ENCODE data around the gene WASF3. TPM values are rescaled to one million over a fixed set of nuclear protein-coding genes. Genes with fewer than 3 reads are reported as not detected.

WASF3 gene
- total RNA-seq, 3 donors from 2014 or later (not counting 1 experiment from before 2014, with no cell fraction given), result 0.61 TPM; not detected in 2

DNA sequence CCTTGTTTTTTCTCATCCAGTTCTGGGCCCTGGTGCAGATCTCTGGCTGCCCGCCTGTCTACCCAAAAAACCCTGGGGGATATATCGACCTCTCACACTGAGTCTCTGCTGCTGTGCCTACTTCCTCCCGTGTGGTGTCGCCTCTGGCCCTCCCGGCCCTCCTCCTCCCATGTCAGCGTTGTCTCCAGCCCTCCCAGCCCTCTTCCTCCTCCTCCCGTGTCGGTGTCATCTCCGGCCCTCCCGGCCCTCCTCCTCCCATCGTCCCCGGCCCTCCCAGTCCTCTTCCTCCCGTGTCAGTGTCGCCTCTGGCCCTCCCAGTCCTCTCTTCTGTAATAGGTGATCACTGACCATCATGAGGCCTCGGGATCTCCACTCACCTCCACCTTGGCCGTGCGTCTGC is 121.3 kb downstream of the WASF3 start:
- H3K9me3 Mint-ChIP-seq, result no peaks in the 10 kb centered on the region
- H3K4me1 ChIP-seq (ENCODE audit: control insufficient read depth, insufficient read depth, low read length), result no peaks in the 10 kb centered on the region
- H3K27me3 Mint-ChIP-seq (ENCODE audit: low read depth in 2 of 2), result peaks cover 8 to 12% of the 10 kb centered on the region in 2 donors
- no peaks in the 10 kb centered on the region for H3K27me3 ChIP-seq (ENCODE audit: control insufficient read depth, insufficient read depth, low read length)
- ATAC-seq (no peak), DNase-seq (no peak)
- H3K9me3 ChIP-seq (ENCODE audit: control insufficient read depth, insufficient read depth, low read length), result no peaks in the 10 kb centered on the region
- H3K36me3 ChIP-seq (ENCODE audit: control insufficient read depth, insufficient read depth, low read length), result no peaks in the 10 kb centered on the region
- no peak overlapping the region for H3K4me3 ChIP-seq (ENCODE audit: low read length)
- H3K4me1 Mint-ChIP-seq, result no peaks in the 10 kb centered on the region
- H3K27ac ChIP-seq (ENCODE audit: low read length), result no peak overlapping the region
- no peak overlapping the region for H3K4me3 Mint-ChIP-seq
- TF ChIP-seq, protein P1, sequence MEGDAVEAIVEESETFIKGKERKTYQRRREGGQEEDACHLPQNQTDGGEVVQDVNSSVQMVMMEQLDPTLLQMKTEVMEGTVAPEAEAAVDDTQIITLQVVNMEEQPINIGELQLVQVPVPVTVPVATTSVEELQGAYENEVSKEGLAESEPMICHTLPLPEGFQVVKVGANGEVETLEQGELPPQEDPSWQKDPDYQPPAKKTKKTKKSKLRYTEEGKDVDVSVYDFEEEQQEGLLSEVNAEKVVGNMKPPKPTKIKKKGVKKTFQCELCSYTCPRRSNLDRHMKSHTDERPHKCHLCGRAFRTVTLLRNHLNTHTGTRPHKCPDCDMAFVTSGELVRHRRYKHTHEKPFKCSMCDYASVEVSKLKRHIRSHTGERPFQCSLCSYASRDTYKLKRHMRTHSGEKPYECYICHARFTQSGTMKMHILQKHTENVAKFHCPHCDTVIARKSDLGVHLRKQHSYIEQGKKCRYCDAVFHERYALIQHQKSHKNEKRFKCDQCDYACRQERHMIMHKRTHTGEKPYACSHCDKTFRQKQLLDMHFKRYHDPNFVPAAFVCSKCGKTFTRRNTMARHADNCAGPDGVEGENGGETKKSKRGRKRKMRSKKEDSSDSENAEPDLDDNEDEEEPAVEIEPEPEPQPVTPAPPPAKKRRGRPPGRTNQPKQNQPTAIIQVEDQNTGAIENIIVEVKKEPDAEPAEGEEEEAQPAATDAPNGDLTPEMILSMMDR (IDR thresholded peaks at IDR 0.05), result no peak
- H3K27ac Mint-ChIP-seq, result no peak overlapping the region
- intact Hi-C loops (cut with micrococcal nuclease), result no loop called here
- 87% methylated on average over 17 of the region's 17 CpGs for whole genome bisulfite sequencing (ENCODE audit: insufficient coverage)
- H3K36me3 Mint-ChIP-seq, result no peaks in the 10 kb centered on the region

DNA sequence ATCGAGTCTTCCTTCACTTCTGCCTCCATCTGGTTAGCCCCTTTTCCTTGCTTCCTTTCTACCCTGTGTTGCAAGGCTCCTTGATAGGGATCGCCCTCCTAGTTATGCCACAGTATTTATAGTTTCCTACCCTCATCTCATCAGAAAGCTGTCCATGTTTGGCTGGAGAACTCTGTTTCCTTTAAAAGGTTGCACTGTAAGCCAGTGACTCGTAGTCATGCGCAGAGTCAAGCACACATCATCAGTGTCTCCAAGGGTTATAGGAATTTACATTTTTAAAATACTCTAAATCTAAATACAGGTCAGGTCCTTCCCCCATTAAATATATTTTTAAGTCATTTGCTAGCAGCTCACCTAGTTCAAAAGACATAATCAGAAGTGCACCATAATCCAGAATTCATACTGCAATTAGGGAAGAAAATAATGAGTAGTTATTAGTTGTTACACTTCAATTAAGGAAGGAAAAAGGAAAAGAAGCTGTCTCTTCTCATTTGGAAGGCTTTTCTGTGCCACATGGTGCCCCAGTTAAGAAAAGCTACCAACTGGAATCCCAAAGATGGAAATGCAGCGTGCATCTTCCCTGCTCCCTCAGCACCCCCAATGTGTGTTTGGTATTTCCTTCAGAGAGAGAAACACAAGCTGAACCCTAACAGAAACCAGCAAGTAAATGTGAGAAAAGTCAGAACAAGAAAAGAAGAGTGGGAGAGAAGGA is 122.1 kb downstream of the WASF3 start:
- Mint-ChIP-seq H3K27me3 (ENCODE audit: low read depth in 2 of 2) (peaks cover 8 to 12% of the 10 kb centered on the region in 2 donors), H3K4me1 (no peaks in the 10 kb centered on the region), H3K4me3 (no peak overlapping the region), H3K27ac (no peak overlapping the region), H3K9me3 (no peaks in the 10 kb centered on the region), H3K36me3 (no peaks in the 10 kb centered on the region)
- Histone ChIP-seq H3K27ac (ENCODE audit: low read length) (no peak overlapping the region), H3K36me3 (ENCODE audit: control insufficient read depth, insufficient read depth, low read length) (no peaks in the 10 kb centered on the region), H3K9me3 (ENCODE audit: control insufficient read depth, insufficient read depth, low read length) (no peaks in the 10 kb centered on the region), H3K4me1 (ENCODE audit: control insufficient read depth, insufficient read depth, low read length) (no peaks in the 10 kb centered on the region), H3K4me3 (ENCODE audit: low read length) (no peak overlapping the region), H3K27me3 (ENCODE audit: control insufficient read depth, insufficient read depth, low read length) (no peaks in the 10 kb centered on the region)
- DNase-seq (no peak), ATAC-seq (no peak)
- intact Hi-C loops (cut with micrococcal nuclease), result no loop called here
- TF ChIP-seq, protein P1 (IDR thresholded peaks at IDR 0.05), result no peak
- WGBS (ENCODE audit: insufficient coverage), result 88% methylated on average over 5 of the region's 5 CpGs

DNA sequence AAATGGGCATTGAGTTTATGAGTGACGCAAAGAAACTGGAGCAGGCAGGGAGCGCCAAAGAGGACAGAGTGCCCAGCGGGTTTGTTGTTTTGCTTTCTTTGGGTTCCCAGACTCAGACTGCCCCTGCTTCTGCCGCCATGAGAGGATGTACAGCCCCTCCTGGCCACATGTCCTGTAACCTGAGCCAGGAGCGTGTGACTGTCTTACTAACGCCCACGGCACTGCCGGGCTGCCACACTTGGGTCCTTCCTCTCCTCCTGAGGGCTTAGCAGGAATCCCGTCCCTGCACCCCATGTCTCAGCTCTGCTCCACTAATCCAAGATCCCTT is 122.6 kb downstream of the WASF3 start:
- H3K27ac Mint-ChIP-seq, result no peak overlapping the region
- no peak overlapping the region for H3K4me3 Mint-ChIP-seq
- H3K4me3 ChIP-seq (ENCODE audit: low read length), result no peak overlapping the region

More for the DNA sequence above, 122.6 kb downstream of the WASF3 start:
- Histone ChIP-seq H3K9me3 (ENCODE audit: control insufficient read depth, insufficient read depth, low read length) (no peaks in the 10 kb centered on the region), H3K27me3 (ENCODE audit: control insufficient read depth, insufficient read depth, low read length) (no peaks in the 10 kb centered on the region), H3K4me1 (ENCODE audit: control insufficient read depth, insufficient read depth, low read length) (no peaks in the 10 kb centered on the region), H3K36me3 (ENCODE audit: control insufficient read depth, insufficient read depth, low read length) (no peaks in the 10 kb centered on the region), H3K27ac (ENCODE audit: low read length) (no peak overlapping the region)
- no peaks in the 10 kb centered on the region for H3K4me1 Mint-ChIP-seq
- 91% methylated on average over 9 of the region's 9 CpGs for WGBS (ENCODE audit: insufficient coverage)
- DNase-seq (no peak), ATAC-seq (no peak)
- no peaks in the 10 kb centered on the region for H3K36me3 Mint-ChIP-seq
- TF ChIP-seq, protein P1 (IDR thresholded peaks at IDR 0.05), result no peak
- intact Hi-C loops (cut with micrococcal nuclease), result no loop called here
- no peaks in the 10 kb centered on the region for H3K9me3 Mint-ChIP-seq
- H3K27me3 Mint-ChIP-seq (ENCODE audit: low read depth in 2 of 2), result peaks cover 8 to 12% of the 10 kb centered on the region in 2 donors

All from natural killer cell (primary cell).